A673 (cell line): ENCODE data around the gene KLK11. TPM values are rescaled to one million over a fixed set of nuclear protein-coding genes. Genes with fewer than 3 reads are reported as not detected.
"Not testable (repeated sequence)": the region's sequence is repeated elsewhere in the genome, so short reads cannot be mapped to it uniquely, and the experiment has no call there.

Experiments
- BruUV-seq: library from RNA; stranded (reverse); fragments of 400-500 nt; replicated peaks from 2 replicates; lab custom pipeline; 2021; lab: Mats Ljungman, UMichigan
- CTCF ChIA-PET: fragments of 300-600 bp; sonication (Branson Sonifier 250); formaldehyde crosslinking; loops from one replicate; lab custom pipeline; 2022; ENCODE audit warnings: antibody characterized with exemption; lab: Charles Lee
- POLR2A ChIA-PET: fragments of 300-600 bp; sonication (Branson Sonifier 250); formaldehyde crosslinking; loops from one replicate; lab custom pipeline; 2022; ENCODE audit warnings: antibody characterized with exemption; ENCODE audit not compliant: low non-redundant PET; lab: Charles Lee
- DNase-seq: peaks from one replicate; pipeline ENCODE4 v3.0.0-alpha.2; 2015; ENCODE audit warnings: low spot score
- H3K27ac ChIP-seq: fragments of 200-600 bp; sonication (generic); 2 replicates; pipeline ENCODE4 v1.5.1; 2016; ENCODE audit warnings: mixed run types, low read depth, mild to moderate bottlenecking, mixed read lengths, antibody characterized with exemption, low read length; ENCODE audit not compliant: poor library complexity, severe bottlenecking
- H3K27me3 ChIP-seq: fragments of 200-600 bp; sonication (generic); replicated peaks from 2 replicates; pipeline ENCODE4 v1.6.1; 2017; ENCODE audit warnings: mixed run types, low read depth, mild to moderate bottlenecking, mixed read lengths, antibody characterized with exemption, low read length; ENCODE audit not compliant: insufficient read depth, poor library complexity
- H3K36me3 ChIP-seq: fragments of 200-600 bp; sonication (generic); 2 replicates; pipeline ENCODE4 v1.6.1; 2016; ENCODE audit warnings: mixed run types, mild to moderate bottlenecking, mixed read lengths, antibody characterized with exemption, low read length; ENCODE audit not compliant: insufficient read depth, poor library complexity, severe bottlenecking
- H3K4me1 ChIP-seq: fragments of 200-600 bp; sonication (generic); 2 replicates; pipeline ENCODE4 v1.6.1; 2017; ENCODE audit warnings: mixed run types, mild to moderate bottlenecking, mixed read lengths, antibody characterized with exemption, low read length; ENCODE audit not compliant: insufficient read depth, poor library complexity, severe bottlenecking
- H3K4me3 ChIP-seq: fragments of 200-600 bp; sonication (generic); 2 replicates; pipeline ENCODE4 v1.5.1; 2016; ENCODE audit warnings: low read depth, mixed run types, mild to moderate bottlenecking, mixed read lengths, low read length; ENCODE audit not compliant: poor library complexity, severe bottlenecking
- H3K9me3 ChIP-seq: fragments of 200-600 bp; sonication (generic); 2 replicates; pipeline ENCODE4 v1.6.1; 2016; ENCODE audit warnings: mixed run types, low read depth, mild to moderate bottlenecking, mixed read lengths, antibody characterized with exemption, low read length; ENCODE audit not compliant: poor library complexity, severe bottlenecking
- EZH2 ChIP-seq: fragments of 200-600 bp; sonication (generic); IDR thresholded peaks from 2 replicates; pipeline ENCODE4 v1.6.1; 2017; ENCODE audit warnings: borderline replicate concordance, low read depth, mild to moderate bottlenecking, mixed read lengths, antibody characterized with exemption, low read length; ENCODE audit not compliant: poor library complexity, severe bottlenecking
- intact Hi-C: fragments of 100-400 bp; cut with micrococcal nuclease; formaldehyde crosslinking; loops from one replicate; pipeline ENCODE4 v1.10.0; 2022; ENCODE audit not compliant: unreplicated experiment
- total RNA-seq: library from RNA; stranded (reverse); gene quantifications from 2 replicates; pipeline ENCODE4 v1.2.3, GENCODE V29; 2021
- TF ChIP-seq, protein P1 (sequence below): fragments of 300-800, 200-600 bp; sonication (generic); conservative IDR thresholded peaks from 2 replicates; pipeline ENCODE4 v1.5.1; 2017; ENCODE audit warnings: low read depth, mild to moderate bottlenecking, antibody characterized with exemption, low read length, moderate library complexity, mixed read lengths

KLK11 gene
- total RNA-seq, 1 experiment from 2014 or later: not detected

DNA sequence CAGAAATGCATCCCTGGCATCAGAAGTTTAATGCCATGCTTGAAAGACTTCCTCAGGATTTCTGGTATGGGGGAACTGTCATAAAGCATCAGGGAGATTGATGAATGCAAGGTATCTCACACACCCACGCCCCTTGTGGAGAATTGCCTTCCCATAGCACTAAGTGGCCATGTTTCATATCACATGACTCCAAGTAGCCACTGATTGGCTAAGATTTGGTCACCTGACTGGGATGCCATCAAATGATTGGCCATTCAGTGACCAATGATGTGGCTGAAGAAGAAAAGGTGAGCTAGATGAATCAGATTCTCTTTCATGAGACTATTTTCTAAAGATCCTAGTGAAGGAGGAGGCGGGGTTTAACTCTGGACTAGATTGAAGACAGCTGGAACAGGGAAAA is 32.3 kb downstream of the KLK11 start:
- no peak overlapping the region for H3K4me3 ChIP-seq
- TF ChIP-seq, protein P1, sequence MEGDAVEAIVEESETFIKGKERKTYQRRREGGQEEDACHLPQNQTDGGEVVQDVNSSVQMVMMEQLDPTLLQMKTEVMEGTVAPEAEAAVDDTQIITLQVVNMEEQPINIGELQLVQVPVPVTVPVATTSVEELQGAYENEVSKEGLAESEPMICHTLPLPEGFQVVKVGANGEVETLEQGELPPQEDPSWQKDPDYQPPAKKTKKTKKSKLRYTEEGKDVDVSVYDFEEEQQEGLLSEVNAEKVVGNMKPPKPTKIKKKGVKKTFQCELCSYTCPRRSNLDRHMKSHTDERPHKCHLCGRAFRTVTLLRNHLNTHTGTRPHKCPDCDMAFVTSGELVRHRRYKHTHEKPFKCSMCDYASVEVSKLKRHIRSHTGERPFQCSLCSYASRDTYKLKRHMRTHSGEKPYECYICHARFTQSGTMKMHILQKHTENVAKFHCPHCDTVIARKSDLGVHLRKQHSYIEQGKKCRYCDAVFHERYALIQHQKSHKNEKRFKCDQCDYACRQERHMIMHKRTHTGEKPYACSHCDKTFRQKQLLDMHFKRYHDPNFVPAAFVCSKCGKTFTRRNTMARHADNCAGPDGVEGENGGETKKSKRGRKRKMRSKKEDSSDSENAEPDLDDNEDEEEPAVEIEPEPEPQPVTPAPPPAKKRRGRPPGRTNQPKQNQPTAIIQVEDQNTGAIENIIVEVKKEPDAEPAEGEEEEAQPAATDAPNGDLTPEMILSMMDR: no peak
- TF ChIP-seq EZH2: no peak
- ChIA-PET POLR2A (no interaction called here), CTCF (no interaction called here)
- no peaks in the 10 kb centered on the region for H3K36me3 ChIP-seq
- H3K27me3 ChIP-seq: peaks cover 14% of the 10 kb centered on the region
- no peaks in the 10 kb centered on the region for H3K9me3 ChIP-seq
- DNase-seq: peak; percentile 21
- BruUV-seq: no TSS peak
- intact Hi-C loops: no loop called here
- no peak overlapping the region for H3K27ac ChIP-seq
- no peaks in the 10 kb centered on the region for H3K4me1 ChIP-seq

DNA sequence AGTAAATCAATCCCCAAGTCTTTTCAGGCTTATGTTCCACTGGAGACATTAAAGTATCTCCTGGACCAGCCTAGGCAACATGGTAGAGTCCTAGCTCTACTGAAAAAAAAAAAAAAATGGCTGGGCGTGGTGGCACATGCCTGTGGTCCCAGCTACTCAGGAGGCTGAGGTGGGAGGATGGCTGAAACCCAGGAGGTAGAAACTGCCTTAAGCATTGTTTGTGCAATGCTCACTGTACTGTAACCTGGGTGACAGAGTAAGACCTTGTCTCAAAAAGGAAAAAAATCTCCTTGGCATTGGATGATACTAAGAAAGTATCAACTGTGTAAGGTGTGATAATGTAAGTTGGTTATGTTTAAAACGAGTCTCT is 33.8 kb downstream of the KLK11 start:
- H3K27me3 ChIP-seq: peaks cover 28% of the 10 kb centered on the region
- H3K9me3 ChIP-seq: no peaks in the 10 kb centered on the region
- POLR2A ChIA-PET: no interaction called here
- TF ChIP-seq, protein P1: no peak
- TF ChIP-seq EZH2: no peak
- CTCF ChIA-PET: no interaction called here
- intact Hi-C loops: no loop called here
- DNase-seq: no peak
- H3K4me3 ChIP-seq: no peak overlapping the region
- H3K4me1 ChIP-seq: no peaks in the 10 kb centered on the region
- BruUV-seq: no TSS peak
- H3K27ac ChIP-seq: no peak overlapping the region
- no peaks in the 10 kb centered on the region for H3K36me3 ChIP-seq

DNA sequence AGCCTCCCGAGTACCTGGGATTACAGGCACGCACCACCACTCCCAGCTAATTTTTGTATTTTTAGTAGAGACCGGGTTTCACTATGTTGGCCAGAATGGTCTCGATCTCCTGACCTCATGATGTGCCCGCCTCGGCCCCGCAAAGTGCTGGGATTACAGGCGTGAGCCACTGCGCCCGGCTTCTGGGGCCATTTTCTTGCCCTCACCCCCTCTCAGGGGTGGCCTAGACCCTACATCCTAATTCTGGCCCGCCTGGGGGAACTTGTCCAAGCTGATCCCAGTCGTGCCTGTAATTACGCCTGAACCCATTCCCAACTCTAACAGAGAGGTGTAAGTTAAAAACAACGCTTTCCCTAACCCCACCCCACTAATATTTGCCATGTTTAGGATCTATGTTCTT is 42.0 kb downstream of the KLK11 start:
- POLR2A ChIA-PET, BruUV-seq, intact Hi-C loops, H3K4me3 ChIP-seq, H3K36me3 ChIP-seq, CTCF ChIA-PET, DNase-seq, H3K9me3 ChIP-seq, H3K27ac ChIP-seq, H3K4me1 ChIP-seq: not testable (repeated sequence)
- peaks cover 73% of the 10 kb centered on the region for H3K27me3 ChIP-seq

DNA sequence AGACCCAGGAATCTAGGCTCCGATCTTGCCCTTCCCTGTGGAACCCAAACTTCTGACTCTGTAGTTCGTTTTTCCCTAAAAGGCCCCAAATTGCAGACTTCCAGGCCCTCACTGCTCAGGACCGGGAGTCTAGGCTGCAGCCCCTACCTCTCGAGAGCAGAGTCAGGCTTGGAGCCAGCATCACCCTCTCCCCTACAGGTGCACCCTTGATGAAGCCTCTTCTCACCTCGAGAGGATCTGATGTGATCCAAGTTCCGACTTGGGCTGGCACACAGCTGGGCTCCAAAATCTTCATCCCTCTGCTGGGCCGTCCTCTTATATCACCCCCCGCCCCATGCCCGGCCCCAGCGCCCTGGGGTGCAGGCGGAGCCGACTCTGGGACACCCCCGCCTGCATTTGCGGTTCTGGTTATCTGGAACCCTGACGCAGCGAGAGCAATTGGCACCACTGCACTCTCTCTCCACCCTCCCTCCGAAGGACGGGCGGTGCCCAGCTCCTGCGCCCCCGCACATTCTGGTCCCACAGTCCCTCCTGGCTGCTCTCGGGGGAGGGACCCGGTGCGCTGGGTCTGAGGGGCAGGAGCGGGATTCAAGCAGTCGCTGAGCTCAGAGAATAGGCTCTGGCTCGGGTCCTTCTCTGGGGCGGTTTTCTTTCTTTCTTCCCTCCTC is 42.7 kb downstream of the KLK11 start, which contains the start of gene KLK7:
Gene KLK7 (minus strand): TSS at position 293 of the 668 bp plus-strand sequence. CDS start 1,518 bp downstream, outside the sequence.
- intact Hi-C loops: no loop called here
- peaks cover 76% of the 10 kb centered on the region for H3K27me3 ChIP-seq
- H3K9me3 ChIP-seq: no peaks in the 10 kb centered on the region
- H3K36me3 ChIP-seq: no peaks in the 10 kb centered on the region
- BruUV-seq: no TSS peak
- no peaks in the 10 kb centered on the region for H3K4me1 ChIP-seq
- TF ChIP-seq, protein P1: no peak
- TF ChIP-seq EZH2: no peak
- H3K27ac ChIP-seq: no peak within 1 kb of the TSS
- ChIA-PET POLR2A (interaction anchor here (0.7 kb wide), 1 partner anchor 36 kb away, joined by 4 read pairs; no protein-coding TSS in a partner anchor), CTCF (no interaction called here)
- H3K4me3 ChIP-seq: no peak within 1 kb of the TSS
- DNase-seq: no peak
